H1 (cell line): ENCODE results near the gene LAMTOR3. TPM values are rescaled to one million over a fixed set of nuclear protein-coding genes. Genes with fewer than 3 reads are reported as not detected.

Source experiments
- CEBPB ChIP-seq: IDR thresholded peaks from 2 replicates; pipeline ENCODE4 v1.6.1; 2012; ENCODE audit warnings: low read depth, low read length
- NANOG ChIP-seq: IDR thresholded peaks from 2 replicates; pipeline ENCODE4 v1.6.1; 2011; ENCODE audit warnings: low read length, low read depth, mild to moderate bottlenecking, inconsistent platforms; ENCODE audit not compliant: insufficient read depth, poor library complexity, severe bottlenecking
- RAD21 ChIP-seq, 2 experiments: IDR thresholded peaks in 1 of 2; conservative IDR thresholded peaks in 1 of 2; 2 replicates each; pipeline ENCODE4 v1.6.1; 2011; ENCODE audit warnings: low read depth in 2 of 2, low read length in 2 of 2, improper control_type of control experiment in 1 of 2, inconsistent platforms in 1 of 2, mild to moderate bottlenecking in 1 of 2, moderate library complexity in 1 of 2
- TEAD4 ChIP-seq: IDR thresholded peaks from 2 replicates; pipeline ENCODE4 v1.6.1; 2012; ENCODE audit warnings: low read depth, low read length, inconsistent platforms, mixed read lengths
- polyA plus RNA-seq, 7 experiments: library from polyadenylated mRNA; depleted of rRNA in 3 of 7; stranded (reverse) in 5 of 7; unstranded in 2 of 7; fragments of >200 nt in 5 of 7; fragments of 200-250 nt in 2 of 7; gene quantifications; 1 replicate in 5 of 7; 2 replicates in 1 of 7; 4 replicates in 1 of 7; pipeline versions ENCODE4 v1.2.1 to v1.2.3, GENCODE V29; 2011 to 2013; ENCODE audit warnings: missing spikeins in 2 of 7, mixed read lengths in 2 of 7
- total RNA-seq: library from RNA; stranded (reverse); fragmentation: NEBNext Ultra II Directional; extraction: Animal tissue kit (Norgen Biotek cat#: 25700); gene quantifications from 2 replicates; pipeline ENCODE4 v1.2.1, GENCODE V29; 2021

LAMTOR3 gene
- total and polyA plus RNA-seq, 2 of the 8 experiments (the other 6 are each of a cell fraction or from before 2014, with no cell fraction given), result 25.1 to 34.4 TPM

DNA sequence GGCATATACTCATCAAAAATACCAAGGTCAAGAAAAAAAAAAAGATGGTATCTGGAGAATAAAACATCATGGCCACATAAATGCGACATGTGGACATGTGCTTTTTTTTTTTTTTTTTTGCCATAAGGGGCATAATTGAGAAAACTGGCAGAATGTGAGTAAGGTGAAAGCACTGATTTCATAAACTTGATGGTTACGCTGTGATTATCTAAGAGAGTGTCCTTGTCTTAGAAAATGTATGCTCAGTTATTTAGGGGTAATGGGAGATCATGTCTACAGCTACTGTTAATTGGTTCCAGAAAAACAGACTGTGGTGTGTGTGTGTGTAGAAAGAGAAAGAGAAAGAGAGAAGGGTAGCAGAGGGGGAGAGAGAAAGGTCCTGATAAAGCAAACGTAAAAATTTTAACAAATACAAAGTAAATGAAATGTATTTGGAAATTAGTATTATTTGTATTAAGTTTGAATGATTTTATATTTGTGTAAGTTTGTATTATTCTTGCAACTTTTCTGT is 44.1 kb upstream of the LAMTOR3 start (continued):
- TF ChIP-seq CEBPB, result no peak
- TF ChIP-seq NANOG, result no peak
- TF ChIP-seq TEAD4, result no peak
- no peak for TF ChIP-seq RAD21 (IDR thresholded peaks at IDR 0.05 in 1 of 2, conservative IDR thresholded peaks at IDR 0.05 in 1 of 2; ENCODE audit: low read depth in 2 of 2, low read length in 2 of 2)
